ENCODE data around the gene CDKN2AIPNL.

DNA sequence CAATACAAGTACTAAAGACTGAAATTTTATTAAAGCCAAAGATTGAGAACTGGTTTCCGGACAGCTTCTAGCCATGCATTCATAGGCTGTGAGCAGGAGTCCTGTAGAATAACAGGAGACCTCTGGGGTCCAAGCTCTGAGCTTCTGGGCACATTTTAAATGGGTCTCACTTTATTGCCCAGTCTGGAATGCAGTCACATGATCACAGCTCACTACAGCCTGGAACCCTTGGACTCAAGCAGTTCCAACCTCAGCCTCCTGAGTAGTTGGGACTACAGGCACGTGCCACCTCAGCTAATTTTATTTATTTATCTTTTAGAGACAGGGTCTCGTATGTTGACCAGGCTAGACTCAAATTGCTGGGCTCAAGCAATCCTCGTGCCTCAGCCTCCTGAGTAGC is 15.4 kb downstream of the CDKN2AIPNL start:
- TF ChIP-seq, protein P1, sequence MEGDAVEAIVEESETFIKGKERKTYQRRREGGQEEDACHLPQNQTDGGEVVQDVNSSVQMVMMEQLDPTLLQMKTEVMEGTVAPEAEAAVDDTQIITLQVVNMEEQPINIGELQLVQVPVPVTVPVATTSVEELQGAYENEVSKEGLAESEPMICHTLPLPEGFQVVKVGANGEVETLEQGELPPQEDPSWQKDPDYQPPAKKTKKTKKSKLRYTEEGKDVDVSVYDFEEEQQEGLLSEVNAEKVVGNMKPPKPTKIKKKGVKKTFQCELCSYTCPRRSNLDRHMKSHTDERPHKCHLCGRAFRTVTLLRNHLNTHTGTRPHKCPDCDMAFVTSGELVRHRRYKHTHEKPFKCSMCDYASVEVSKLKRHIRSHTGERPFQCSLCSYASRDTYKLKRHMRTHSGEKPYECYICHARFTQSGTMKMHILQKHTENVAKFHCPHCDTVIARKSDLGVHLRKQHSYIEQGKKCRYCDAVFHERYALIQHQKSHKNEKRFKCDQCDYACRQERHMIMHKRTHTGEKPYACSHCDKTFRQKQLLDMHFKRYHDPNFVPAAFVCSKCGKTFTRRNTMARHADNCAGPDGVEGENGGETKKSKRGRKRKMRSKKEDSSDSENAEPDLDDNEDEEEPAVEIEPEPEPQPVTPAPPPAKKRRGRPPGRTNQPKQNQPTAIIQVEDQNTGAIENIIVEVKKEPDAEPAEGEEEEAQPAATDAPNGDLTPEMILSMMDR (IDR thresholded peaks at IDR 0.05; ENCODE audit: control extremely low read depth in 1 of 3, insufficient read depth in 1 of 3, low read depth in 1 of 3, low read length in 3 of 3), result no peak
- TF ChIP-seq RFX5 (IDR thresholded peaks at IDR 0.05; ENCODE audit: borderline replicate concordance, low read depth, low read length), result no peak
- no peak for TF ChIP-seq EZH2 (IDR thresholded peaks at IDR 0.05; ENCODE audit: low read depth, low read length, severe bottlenecking)
- no peak for TF ChIP-seq EP300 (IDR thresholded peaks at IDR 0.05; ENCODE audit: borderline replicate concordance in 1 of 2, low read depth in 2 of 2, low read length in 2 of 2)
